T follicular helper cell (primary cell): ENCODE results near the gene TIE1.
A peak's percentile ranks its signal among the peaks of the same experiment; 100 is the strongest.
"Not testable (repeated sequence)": the region's sequence is repeated elsewhere in the genome, so short reads cannot be mapped to it uniquely, and the experiment has no call there.

Source experiments
- DNase-seq: peaks from one replicate; pipeline ENCODE4 v3.0.0-alpha.2; 2020; ENCODE audit warnings: low read depth

Gene TIE1

GRCh38 chr1:43363283-43363934, 62.6 kb downstream of the TIE1 start:
- no peak for DNase-seq

GRCh38 chr1:43363935-43364525, 63.2 kb downstream of the TIE1 start:
- no peak for DNase-seq

GRCh38 chr1:43365678-43366077, 64.9 kb downstream of the TIE1 start:
- DNase-seq, result no peak

- no peak for DNase-seq
Observed at GRCh38 chr1:43366179-43366578, 65.4 kb downstream of the TIE1 start.

- DNase-seq, result no peak
Observed at GRCh38 chr1:43366601-43367025, 65.8 kb downstream of the TIE1 start.

GRCh38 chr1:43367026-43367903, 66.5 kb downstream of the TIE1 start:
- no peak for DNase-seq

GRCh38 chr1:43367904-43368645, 67.3 kb downstream of the TIE1 start, which contains the start of gene ELOVL1:
ELOVL1 (minus strand) TSS chr1:43368011; CDS start chr1:43365609, 2,402 bp downstream.
- DNase-seq, result peak; percentile 56

- no peak for DNase-seq
Observed at GRCh38 chr1:43368646-43369020, 67.9 kb downstream of the TIE1 start.

- not testable (repeated sequence) for DNase-seq
Observed at GRCh38 chr1:43369779-43370178, 69.0 kb downstream of the TIE1 start.

- DNase-seq, result no peak
Observed at GRCh38 chr1:43370564-43370963, 69.8 kb downstream of the TIE1 start.

- DNase-seq, result no peak
Observed at GRCh38 chr1:43372172-43372571, 71.4 kb downstream of the TIE1 start.
